ENCODE data around the gene NDUFS7. TPM values are rescaled to one million over a fixed set of nuclear protein-coding genes. Genes with fewer than 3 reads are reported as not detected.

The NDUFS7 gene
- total and polyA plus RNA-seq, 2 donors from 2014 or later, result 85.5 to 265 TPM

DNA sequence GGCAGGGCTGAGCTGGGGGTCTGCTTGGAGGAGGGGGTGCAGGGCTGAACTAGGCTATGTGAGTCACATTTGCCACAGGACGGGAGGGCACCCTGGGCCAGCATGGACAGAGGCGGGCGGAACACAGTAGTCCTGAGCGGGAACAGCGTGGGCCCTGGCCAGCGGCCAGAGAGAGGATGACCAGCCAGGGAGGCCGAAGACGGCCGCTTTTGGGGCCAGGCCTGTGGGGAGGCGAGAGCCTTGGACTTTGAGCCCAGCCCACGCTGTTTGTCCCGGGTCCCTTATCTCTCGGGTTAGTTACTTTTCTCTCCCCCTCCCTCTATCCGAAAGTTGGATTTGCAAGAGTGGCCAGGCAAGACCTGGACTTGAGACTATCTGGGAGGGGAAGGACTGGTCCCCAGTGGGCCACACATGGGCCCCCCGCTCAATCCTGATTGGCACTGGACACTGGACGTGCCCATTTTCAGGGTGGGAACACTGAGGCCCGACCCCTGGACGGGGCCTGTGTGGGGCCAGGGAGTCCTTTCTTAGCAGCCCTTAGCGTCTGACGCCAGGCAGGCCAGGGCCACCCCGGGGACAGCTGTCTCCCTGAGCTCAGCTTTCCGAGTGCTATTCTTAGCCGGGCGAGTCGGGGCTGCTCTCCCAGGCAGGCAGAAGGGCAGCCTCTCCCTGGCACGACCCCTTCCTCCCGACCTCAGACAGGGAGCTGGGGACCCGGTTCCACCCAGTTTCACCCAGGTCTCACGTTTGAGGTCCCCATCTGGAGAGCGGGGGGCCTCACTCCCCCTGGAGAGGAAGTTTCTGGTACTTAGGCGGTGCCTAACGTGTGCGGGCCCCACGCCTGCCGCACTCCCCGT is 16.8 kb downstream of the NDUFS7 start:
- no peak for FAIRE-seq
- Histone ChIP-seq H3K9me3 (ENCODE audit: control insufficient read depth in 2 of 3, insufficient read depth in 1 of 3, low read length in 3 of 3) (no peaks in the 10 kb centered on the region), H3K9ac (ENCODE audit: low read length in 3 of 3) (peak overlapping the region in 2 of 3 donors; percentile 15 to 46)

DNA sequence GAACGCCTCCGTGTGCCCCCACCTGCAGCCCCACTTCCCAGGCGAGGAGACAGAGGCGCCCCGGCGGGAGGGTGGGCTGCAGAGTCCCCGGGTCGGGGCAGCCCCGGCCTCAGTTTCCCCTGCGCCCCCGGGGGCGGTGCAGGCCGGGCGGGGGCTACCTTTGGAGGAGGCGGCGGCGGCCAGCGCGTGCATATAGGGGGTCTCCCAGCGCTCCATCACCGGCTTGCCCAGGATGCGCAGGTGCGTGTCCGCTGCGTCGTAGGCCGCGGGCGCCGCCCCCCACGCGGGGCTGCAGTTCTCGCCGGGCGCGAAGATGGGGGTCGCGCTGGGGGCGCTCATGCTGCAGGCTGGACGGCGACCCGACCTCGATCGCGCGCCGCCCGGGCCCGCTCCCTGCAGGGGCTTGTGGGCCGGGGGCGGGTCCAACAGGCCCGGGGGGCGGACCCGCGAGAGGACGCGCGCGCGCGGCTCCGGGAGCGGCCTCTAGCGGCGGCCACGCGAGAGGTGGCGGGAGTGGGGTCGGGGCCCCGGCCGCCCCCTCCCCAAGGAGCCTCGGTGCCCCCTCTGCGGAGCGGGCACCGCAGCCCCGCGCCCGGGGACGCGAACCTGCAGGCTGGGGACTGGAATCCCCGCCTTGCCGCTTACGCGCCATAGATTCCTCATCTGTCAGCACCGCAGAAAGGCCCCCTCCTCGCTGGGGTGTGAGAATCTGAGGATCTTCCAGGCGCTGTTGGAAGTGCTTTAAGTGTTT is 17.6 kb downstream of the NDUFS7 start, which contains the start of gene GAMT:
GAMT (minus strand) TSS at position 405 of the 751 bp plus-strand sequence; CDS start at position 339, 66 bp downstream.
- H3K9ac ChIP-seq (ENCODE audit: low read length in 3 of 3), result peak within 1 kb of the TSS in 2 of 3 donors; percentile 15 to 46
- intact Hi-C loops (cut with DNase I), result no loop called here
- peak within 1 kb of the TSS in 1 of 2 donors; percentile 32 for H3K27ac ChIP-seq (ENCODE audit: low read depth in 2 of 2, low read length in 2 of 2)
- peaks cover 0 to 14% (median 0%) of the 10 kb centered on the region in 3 donors for H3K4me1 ChIP-seq (ENCODE audit: control insufficient read depth in 2 of 3, insufficient read depth in 2 of 3, low read depth in 1 of 3, low read length in 3 of 3)
- no peaks in the 10 kb centered on the region for H3K36me3 ChIP-seq (ENCODE audit: control insufficient read depth in 2 of 3, insufficient read depth in 3 of 3, low read length in 3 of 3)
- H3K27me3 ChIP-seq (ENCODE audit: control insufficient read depth, insufficient read depth, low read length), result no peaks in the 10 kb centered on the region
- no peak for FAIRE-seq
- TF ChIP-seq, protein P1, sequence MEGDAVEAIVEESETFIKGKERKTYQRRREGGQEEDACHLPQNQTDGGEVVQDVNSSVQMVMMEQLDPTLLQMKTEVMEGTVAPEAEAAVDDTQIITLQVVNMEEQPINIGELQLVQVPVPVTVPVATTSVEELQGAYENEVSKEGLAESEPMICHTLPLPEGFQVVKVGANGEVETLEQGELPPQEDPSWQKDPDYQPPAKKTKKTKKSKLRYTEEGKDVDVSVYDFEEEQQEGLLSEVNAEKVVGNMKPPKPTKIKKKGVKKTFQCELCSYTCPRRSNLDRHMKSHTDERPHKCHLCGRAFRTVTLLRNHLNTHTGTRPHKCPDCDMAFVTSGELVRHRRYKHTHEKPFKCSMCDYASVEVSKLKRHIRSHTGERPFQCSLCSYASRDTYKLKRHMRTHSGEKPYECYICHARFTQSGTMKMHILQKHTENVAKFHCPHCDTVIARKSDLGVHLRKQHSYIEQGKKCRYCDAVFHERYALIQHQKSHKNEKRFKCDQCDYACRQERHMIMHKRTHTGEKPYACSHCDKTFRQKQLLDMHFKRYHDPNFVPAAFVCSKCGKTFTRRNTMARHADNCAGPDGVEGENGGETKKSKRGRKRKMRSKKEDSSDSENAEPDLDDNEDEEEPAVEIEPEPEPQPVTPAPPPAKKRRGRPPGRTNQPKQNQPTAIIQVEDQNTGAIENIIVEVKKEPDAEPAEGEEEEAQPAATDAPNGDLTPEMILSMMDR (IDR thresholded peaks at IDR 0.05; ENCODE audit: borderline replicate concordance, extremely low read depth, insufficient read depth), result peak; percentile 24
- DNase-seq, result peak in 2 of 5 donors; percentile 37 to 75
- no peaks in the 10 kb centered on the region for H3K9me3 ChIP-seq (ENCODE audit: control insufficient read depth in 2 of 3, insufficient read depth in 1 of 3, low read length in 3 of 3)
- H3K4me3 ChIP-seq (ENCODE audit: low read length in 3 of 3), result peak within 1 kb of the TSS; percentile 11 to 62 (median 46)

More for the DNA sequence above, 16.8 kb downstream of the NDUFS7 start:
- intact Hi-C loops (cut with DNase I), result no loop called here
- DNase-seq, result peak in 2 of 5 donors; percentile 35 to 64
- TF ChIP-seq, protein P1 (IDR thresholded peaks at IDR 0.05; ENCODE audit: borderline replicate concordance, extremely low read depth, insufficient read depth), result no peak
- Histone ChIP-seq H3K4me1 (ENCODE audit: control insufficient read depth in 2 of 3, insufficient read depth in 2 of 3, low read depth in 1 of 3, low read length in 3 of 3) (peaks cover 0 to 14% (median 0%) of the 10 kb centered on the region in 3 donors), H3K27ac (ENCODE audit: low read depth in 2 of 2, low read length in 2 of 2) (peak overlapping the region; percentile 9 to 32), H3K36me3 (ENCODE audit: control insufficient read depth in 2 of 3, insufficient read depth in 3 of 3, low read length in 3 of 3) (no peaks in the 10 kb centered on the region), H3K4me3 (ENCODE audit: low read length in 3 of 3) (peak overlapping the region in 2 of 3 donors; percentile 46 to 62), H3K27me3 (ENCODE audit: control insufficient read depth, insufficient read depth, low read length) (no peaks in the 10 kb centered on the region)

DNA sequence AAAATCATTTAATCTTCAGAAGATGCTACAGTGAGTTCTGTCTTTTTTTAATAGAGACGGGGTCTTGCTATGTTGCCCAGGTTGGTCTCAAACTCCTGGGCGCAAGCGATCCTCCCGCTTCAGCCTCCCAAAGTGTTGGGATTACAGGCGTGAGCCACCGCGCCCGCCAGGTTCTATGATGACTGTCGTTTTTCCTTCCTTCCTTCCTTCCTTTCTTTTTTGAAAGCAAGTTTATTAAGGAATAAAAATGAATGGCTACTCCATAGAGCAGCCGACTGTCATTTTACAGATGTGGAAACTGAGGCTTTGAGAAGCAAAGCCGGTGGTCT is 18.1 kb downstream of the NDUFS7 start:
- FAIRE-seq, result no peak
- Histone ChIP-seq H3K4me3 (ENCODE audit: low read length in 3 of 3) (peak overlapping the region in 1 of 3 donors; percentile 17), H3K9ac (ENCODE audit: low read length in 3 of 3) (peak overlapping the region in 1 of 3 donors; percentile 46), H3K36me3 (ENCODE audit: control insufficient read depth in 2 of 3, insufficient read depth in 3 of 3, low read length in 3 of 3) (no peaks in the 10 kb centered on the region), H3K27ac (ENCODE audit: low read depth in 2 of 2, low read length in 2 of 2) (no peak overlapping the region), H3K9me3 (ENCODE audit: control insufficient read depth in 2 of 3, insufficient read depth in 1 of 3, low read length in 3 of 3) (no peaks in the 10 kb centered on the region), H3K27me3 (ENCODE audit: control insufficient read depth, insufficient read depth, low read length) (no peaks in the 10 kb centered on the region), H3K4me1 (ENCODE audit: control insufficient read depth in 2 of 3, insufficient read depth in 2 of 3, low read depth in 1 of 3, low read length in 3 of 3) (peaks cover 0 to 18% (median 0%) of the 10 kb centered on the region in 3 donors)
- TF ChIP-seq, protein P1 (IDR thresholded peaks at IDR 0.05; ENCODE audit: borderline replicate concordance, extremely low read depth, insufficient read depth), result no peak
- intact Hi-C loops (cut with DNase I), result no loop called here
- DNase-seq, result no peak

All from kidney (tissue), 14 donors.